OCI-LY1 (cell line): ENCODE results near the gene RAB7B.

Experiments used
- H2AFZ ChIP-seq: fragments of 200-600 bp; sonication (generic), shearing (Covaris generic); 2 replicates; pipeline ENCODE4 v1.6.0; 2014; ENCODE audit warnings: antibody characterized with exemption, mild to moderate bottlenecking, low read length
- H3F3A ChIP-seq: fragments of 200-600 bp; sonication (generic), shearing (Covaris generic); 2 replicates; pipeline ENCODE4 v1.6.0; 2014; ENCODE audit warnings: mild to moderate bottlenecking, antibody characterized with exemption, low read length, moderate library complexity; ENCODE audit not compliant: insufficient read depth
- H3K27ac ChIP-seq: fragments of 200-600 bp; sonication (generic); 2 replicates; pipeline ENCODE4 v1.5.1; 2014; ENCODE audit warnings: low read length, mixed run types, mild to moderate bottlenecking, low read depth; ENCODE audit not compliant: poor library complexity, severe bottlenecking
- H3K27me3 ChIP-seq: fragments of 200-600 bp; sonication (generic); 2 replicates; pipeline ENCODE4 v1.6.0; 2014; ENCODE audit warnings: antibody characterized with exemption, mild to moderate bottlenecking, low read length, moderate library complexity; ENCODE audit not compliant: insufficient read depth
- H3K36me3 ChIP-seq: fragments of 200-600 bp; sonication (generic); 2 replicates; pipeline ENCODE4 v1.6.1; 2014; ENCODE audit warnings: mild to moderate bottlenecking, antibody characterized with exemption, low read length, moderate library complexity, mixed read lengths; ENCODE audit not compliant: insufficient read depth
- H3K4me1 ChIP-seq: fragments of 200-600 bp; sonication (generic); 2 replicates; pipeline ENCODE4 v1.5.1; 2014; ENCODE audit warnings: mild to moderate bottlenecking, low read length, moderate library complexity; ENCODE audit not compliant: insufficient read depth, severe bottlenecking
- H3K4me2 ChIP-seq: fragments of 200-600 bp; sonication (generic), shearing (Covaris generic); 2 replicates; pipeline ENCODE4 v1.6.1; 2014; ENCODE audit warnings: low read length
- H3K4me3 ChIP-seq: fragments of 200-600 bp; sonication (generic); 2 replicates; pipeline ENCODE4 v1.5.1; 2014; ENCODE audit warnings: low read length, low read depth, mild to moderate bottlenecking, mixed read lengths; ENCODE audit not compliant: poor library complexity, severe bottlenecking
- H3K79me2 ChIP-seq: fragments of 200-600 bp; shearing (Covaris generic); 2 replicates; pipeline ENCODE4 v1.6.1; 2016; ENCODE audit warnings: mixed run types, low read length, mixed read lengths; ENCODE audit not compliant: insufficient read depth
- H3K9ac ChIP-seq: fragments of 200-600 bp; sonication (generic), shearing (Covaris generic); 2 replicates; pipeline ENCODE4 v1.6.1; 2014; ENCODE audit warnings: mild to moderate bottlenecking, low read length, mixed read lengths
- H3K9me2 ChIP-seq: fragments of 200-600 bp; sonication (generic), shearing (Covaris generic); 2 replicates; pipeline ENCODE4 v1.6.1; 2014; ENCODE audit warnings: low read depth, mild to moderate bottlenecking, low read length, mixed read lengths
- H3K9me3 ChIP-seq: fragments of 200-600 bp; shearing (Covaris generic); 2 replicates; pipeline ENCODE4 v1.6.1; 2014; ENCODE audit warnings: low read length, mixed read lengths
- H4K20me1 ChIP-seq: fragments of 200-600 bp; sonication (generic), shearing (Covaris generic); 2 replicates; pipeline ENCODE4 v1.6.0; 2016; ENCODE audit warnings: mild to moderate bottlenecking, low read length; ENCODE audit not compliant: insufficient read depth
- EZH2 ChIP-seq: fragments of 200-600 bp; sonication (generic), shearing (Covaris generic); IDR thresholded peaks from 2 replicates; pipeline ENCODE4 v1.8.0; 2017; ENCODE audit warnings: borderline replicate concordance, mixed run types, mild to moderate bottlenecking, antibody characterized with exemption, low read length, moderate library complexity, mixed read lengths
- TF ChIP-seq, protein P1 (sequence below): fragments of 200-600 bp; sonication (generic), shearing (Covaris generic); IDR thresholded peaks from 2 replicates; pipeline ENCODE4 v1.5.1; 2017; ENCODE audit warnings: mild to moderate bottlenecking, antibody characterized with exemption, low read length, moderate library complexity, mixed read lengths

RAB7B gene

DNA sequence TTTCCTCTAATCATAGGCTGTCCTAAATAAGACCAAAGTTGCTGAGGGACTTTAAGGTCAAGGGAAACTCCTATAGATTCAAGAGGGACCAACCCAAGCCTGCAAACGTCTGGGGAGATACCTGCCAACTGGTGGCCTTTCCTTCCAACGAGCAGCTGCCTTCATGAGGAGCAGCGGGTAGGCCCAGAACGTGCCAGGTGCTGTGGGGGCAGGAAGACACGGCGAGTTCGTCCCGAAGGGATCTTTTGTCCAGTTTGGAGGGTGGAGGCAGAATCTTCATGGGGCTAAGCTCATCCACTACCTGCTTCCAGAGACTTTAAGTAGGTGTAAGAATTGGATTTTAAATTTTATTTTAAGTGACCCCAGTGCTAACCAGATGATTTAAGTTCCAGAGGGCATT lies 34.0 kb downstream of the RAB7B start:
- Histone ChIP-seq H3K79me2 (no peaks in the 10 kb centered on the region), H3K36me3 (no peaks in the 10 kb centered on the region), H3K4me1 (no peaks in the 10 kb centered on the region), H2AFZ (no peak overlapping the region), H3K27me3 (peaks cover 7% of the 10 kb centered on the region; the same call in 1 of the 2 replicates), H3K9me2 (no peaks in the 10 kb centered on the region), H3K4me2 (no peak overlapping the region), H3F3A (no peaks in the 10 kb centered on the region), H3K9me3 (no peaks in the 10 kb centered on the region), H3K9ac (no peak overlapping the region), H3K4me3 (no peak overlapping the region), H4K20me1 (no peaks in the 10 kb centered on the region), H3K27ac (no peak overlapping the region)
- TF ChIP-seq, protein P1, sequence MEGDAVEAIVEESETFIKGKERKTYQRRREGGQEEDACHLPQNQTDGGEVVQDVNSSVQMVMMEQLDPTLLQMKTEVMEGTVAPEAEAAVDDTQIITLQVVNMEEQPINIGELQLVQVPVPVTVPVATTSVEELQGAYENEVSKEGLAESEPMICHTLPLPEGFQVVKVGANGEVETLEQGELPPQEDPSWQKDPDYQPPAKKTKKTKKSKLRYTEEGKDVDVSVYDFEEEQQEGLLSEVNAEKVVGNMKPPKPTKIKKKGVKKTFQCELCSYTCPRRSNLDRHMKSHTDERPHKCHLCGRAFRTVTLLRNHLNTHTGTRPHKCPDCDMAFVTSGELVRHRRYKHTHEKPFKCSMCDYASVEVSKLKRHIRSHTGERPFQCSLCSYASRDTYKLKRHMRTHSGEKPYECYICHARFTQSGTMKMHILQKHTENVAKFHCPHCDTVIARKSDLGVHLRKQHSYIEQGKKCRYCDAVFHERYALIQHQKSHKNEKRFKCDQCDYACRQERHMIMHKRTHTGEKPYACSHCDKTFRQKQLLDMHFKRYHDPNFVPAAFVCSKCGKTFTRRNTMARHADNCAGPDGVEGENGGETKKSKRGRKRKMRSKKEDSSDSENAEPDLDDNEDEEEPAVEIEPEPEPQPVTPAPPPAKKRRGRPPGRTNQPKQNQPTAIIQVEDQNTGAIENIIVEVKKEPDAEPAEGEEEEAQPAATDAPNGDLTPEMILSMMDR = no peak
- TF ChIP-seq EZH2 = no peak

DNA sequence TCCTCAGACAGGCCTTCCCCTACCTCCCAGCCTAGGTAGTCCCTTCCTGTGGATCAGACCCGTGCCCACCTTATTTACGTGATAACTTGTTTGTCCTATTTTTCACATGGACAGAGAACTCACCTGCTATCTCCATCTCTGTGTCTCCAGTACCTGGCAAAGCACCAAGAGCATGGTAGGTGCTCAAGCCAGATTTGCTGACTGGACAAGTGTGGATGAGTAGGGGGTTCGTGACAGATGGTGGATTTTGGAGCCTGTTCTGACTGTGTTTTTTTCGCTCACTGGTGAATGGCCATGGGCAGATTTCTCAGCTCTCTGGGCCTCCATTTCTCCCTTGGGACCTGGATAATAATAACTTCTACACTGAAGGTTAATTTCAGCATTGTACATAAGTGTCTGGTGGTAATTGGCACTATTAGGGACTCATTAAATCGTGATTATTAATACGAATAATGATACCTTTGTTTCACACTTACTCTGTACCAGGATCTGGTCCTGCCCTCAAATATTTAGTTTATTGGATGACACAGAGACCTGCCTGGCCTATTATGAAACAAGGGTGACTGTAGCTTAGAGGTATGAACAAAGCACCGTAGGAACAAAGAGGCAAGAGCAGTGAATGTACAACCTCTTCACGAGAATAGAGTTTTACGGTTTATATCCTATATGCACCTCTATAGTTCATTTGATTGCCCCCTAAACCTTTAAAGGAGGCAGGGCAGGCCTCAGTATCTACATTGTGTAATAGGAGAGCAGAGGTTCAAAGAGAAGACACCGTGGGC lies 35.5 kb downstream of the RAB7B start:
- H3K9me3 ChIP-seq = no peaks in the 10 kb centered on the region
- no peak overlapping the region for H3K27ac ChIP-seq
- no peak overlapping the region for H3K4me3 ChIP-seq
- H3K9ac ChIP-seq = no peak overlapping the region
- H4K20me1 ChIP-seq = no peaks in the 10 kb centered on the region
- H2AFZ ChIP-seq = no peak overlapping the region
- H3K4me2 ChIP-seq = no peak overlapping the region
- H3F3A ChIP-seq = no peaks in the 10 kb centered on the region
- no peaks in the 10 kb centered on the region for H3K36me3 ChIP-seq
- no peaks in the 10 kb centered on the region for H3K9me2 ChIP-seq
- H3K4me1 ChIP-seq = no peaks in the 10 kb centered on the region
- H3K27me3 ChIP-seq = peaks cover 7% of the 10 kb centered on the region; the same call in 1 of the 2 replicates
- no peaks in the 10 kb centered on the region for H3K79me2 ChIP-seq
- TF ChIP-seq, protein P1 = no peak
- no peak for TF ChIP-seq EZH2

DNA sequence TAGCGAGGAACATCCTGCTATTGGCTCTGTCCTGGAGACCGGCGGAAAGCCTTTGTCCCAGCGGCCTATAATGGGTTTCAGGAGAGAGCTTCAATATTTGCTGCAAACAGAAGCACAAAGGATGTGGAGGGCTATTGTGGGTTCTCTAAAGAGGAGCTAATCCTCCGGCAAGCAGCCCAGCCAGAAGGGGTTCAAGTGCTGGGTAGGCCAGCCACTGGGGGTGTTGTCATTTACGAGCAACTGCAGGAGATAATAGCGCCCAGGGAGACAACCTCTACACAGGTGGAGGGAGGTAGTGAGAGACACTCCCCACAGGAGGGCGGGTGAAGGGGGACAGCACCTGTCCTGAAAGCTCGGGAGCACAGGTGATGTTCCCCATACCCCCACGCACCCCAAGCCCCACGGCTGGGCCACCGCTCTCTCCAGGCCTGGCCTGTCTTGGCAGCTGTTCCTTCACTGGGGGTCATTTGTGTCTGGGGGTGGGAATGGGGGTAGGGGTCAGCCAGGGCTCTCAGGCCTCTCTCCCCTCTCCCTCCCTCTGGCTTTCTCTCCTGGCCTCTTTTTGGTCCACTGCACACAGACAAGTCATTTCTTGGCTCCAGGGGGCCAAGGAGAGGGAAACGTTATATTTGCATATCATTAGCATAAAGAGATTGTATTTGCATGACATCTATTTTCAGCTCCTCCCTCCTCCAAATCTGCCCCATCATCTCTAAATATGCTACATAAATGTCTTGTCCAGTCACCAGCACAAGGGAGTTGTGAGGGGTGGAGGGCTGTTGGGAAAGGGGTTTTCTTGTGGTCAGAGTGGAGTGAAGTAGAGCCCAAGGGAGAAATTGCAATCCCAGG lies 37.9 kb downstream of the RAB7B start:
- Histone ChIP-seq H3K27ac (no peak overlapping the region), H2AFZ (no peak overlapping the region), H3K36me3 (no peaks in the 10 kb centered on the region), H3K9me3 (no peaks in the 10 kb centered on the region), H4K20me1 (no peaks in the 10 kb centered on the region), H3F3A (no peaks in the 10 kb centered on the region), H3K4me2 (no peak overlapping the region), H3K27me3 (peaks cover 7% of the 10 kb centered on the region; the same call in 1 of the 2 replicates), H3K4me1 (no peaks in the 10 kb centered on the region), H3K4me3 (no peak overlapping the region), H3K9me2 (no peaks in the 10 kb centered on the region), H3K79me2 (no peaks in the 10 kb centered on the region), H3K9ac (no peak overlapping the region)
- TF ChIP-seq, protein P1 = no peak
- TF ChIP-seq EZH2 = no peak
